ENCODE data around the gene CHST8. TPM values are rescaled to one million over a fixed set of nuclear protein-coding genes. Genes with fewer than 3 reads are reported as not detected.
"Not testable (repeated sequence)": the region's sequence is repeated elsewhere in the genome, so short reads cannot be mapped to it uniquely, and the experiment has no call there.

The CHST8 gene
- polyA plus RNA-seq, 2 of the 4 experiments (the other 2 are of a cell fraction): not detected

- H3K9me3 ChIP-seq: no peaks in the 10 kb centered on the region
- H3K4me3 ChIP-seq: no peak overlapping the region
- H3K4me1 ChIP-seq: no peaks in the 10 kb centered on the region
- POLR2A ChIA-PET: no interaction called here
- TF ChIP-seq CEBPB (IDR thresholded peaks at IDR 0.05) (no peak), ZSCAN20 (CRISPR knock-in tag; IDR thresholded peaks at IDR 0.05) (no peak), RCOR1 (IDR thresholded peaks at IDR 0.05; ENCODE audit: low read depth, low read length) (no peak), TP53 (CRISPR knock-in tag; IDR thresholded peaks at IDR 0.05) (no peak), ZNF302 (CRISPR knock-in tag; IDR thresholded peaks at IDR 0.05) (no peak), MAZ (IDR thresholded peaks at IDR 0.05; ENCODE audit: borderline replicate concordance, low read depth, low read length) (no peak), HOXB5 (CRISPR knock-in tag; IDR thresholded peaks at IDR 0.05) (no peak), HOXA7 (CRISPR knock-in tag; IDR thresholded peaks at IDR 0.05) (no peak)
- TF ChIP-seq, protein P1, sequence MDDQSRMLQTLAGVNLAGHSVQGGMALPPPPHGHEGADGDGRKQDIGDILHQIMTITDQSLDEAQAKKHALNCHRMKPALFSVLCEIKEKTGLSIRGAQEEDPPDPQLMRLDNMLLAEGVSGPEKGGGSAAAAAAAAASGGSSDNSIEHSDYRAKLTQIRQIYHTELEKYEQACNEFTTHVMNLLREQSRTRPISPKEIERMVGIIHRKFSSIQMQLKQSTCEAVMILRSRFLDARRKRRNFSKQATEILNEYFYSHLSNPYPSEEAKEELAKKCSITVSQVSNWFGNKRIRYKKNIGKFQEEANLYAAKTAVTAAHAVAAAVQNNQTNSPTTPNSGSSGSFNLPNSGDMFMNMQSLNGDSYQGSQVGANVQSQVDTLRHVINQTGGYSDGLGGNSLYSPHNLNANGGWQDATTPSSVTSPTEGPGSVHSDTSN (IDR thresholded peaks at IDR 0.05): no peak
- TF ChIP-seq, protein P2, sequence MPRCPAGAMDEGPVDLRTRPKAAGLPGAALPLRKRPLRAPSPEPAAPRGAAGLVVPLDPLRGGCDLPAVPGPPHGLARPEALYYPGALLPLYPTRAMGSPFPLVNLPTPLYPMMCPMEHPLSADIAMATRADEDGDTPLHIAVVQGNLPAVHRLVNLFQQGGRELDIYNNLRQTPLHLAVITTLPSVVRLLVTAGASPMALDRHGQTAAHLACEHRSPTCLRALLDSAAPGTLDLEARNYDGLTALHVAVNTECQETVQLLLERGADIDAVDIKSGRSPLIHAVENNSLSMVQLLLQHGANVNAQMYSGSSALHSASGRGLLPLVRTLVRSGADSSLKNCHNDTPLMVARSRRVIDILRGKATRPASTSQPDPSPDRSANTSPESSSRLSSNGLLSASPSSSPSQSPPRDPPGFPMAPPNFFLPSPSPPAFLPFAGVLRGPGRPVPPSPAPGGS (IDR thresholded peaks at IDR 0.05): no peak
- TF ChIP-seq, protein P3, sequence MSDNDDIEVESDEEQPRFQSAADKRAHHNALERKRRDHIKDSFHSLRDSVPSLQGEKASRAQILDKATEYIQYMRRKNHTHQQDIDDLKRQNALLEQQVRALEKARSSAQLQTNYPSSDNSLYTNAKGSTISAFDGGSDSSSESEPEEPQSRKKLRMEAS (IDR thresholded peaks at IDR 0.05): no peak
- FAIRE-seq: no peak
- no peak; a peak in 1 of 6 replicates for ATAC-seq
- no peak for DNase-seq (ENCODE audit: low read depth in 1 of 2, low spot score in 1 of 2)
- H3K4me2 ChIP-seq: no peak overlapping the region
- CTCF ChIA-PET: interaction anchor here (0.6 to 1.1 kb wide), 3 partner anchors 12 to 483 kb away, joined by 3 read pairs; no protein-coding TSS in a partner anchor
- no peak overlapping the region for H3K27ac ChIP-seq
- 42% methylated on average over 11 of the region's 11 CpGs for WGBS (ENCODE audit: missing lambda C conversion rate)
Observed at GRCh38 chr19:33662391-33663092, 40.8 kb downstream of the CHST8 start.

DNA sequence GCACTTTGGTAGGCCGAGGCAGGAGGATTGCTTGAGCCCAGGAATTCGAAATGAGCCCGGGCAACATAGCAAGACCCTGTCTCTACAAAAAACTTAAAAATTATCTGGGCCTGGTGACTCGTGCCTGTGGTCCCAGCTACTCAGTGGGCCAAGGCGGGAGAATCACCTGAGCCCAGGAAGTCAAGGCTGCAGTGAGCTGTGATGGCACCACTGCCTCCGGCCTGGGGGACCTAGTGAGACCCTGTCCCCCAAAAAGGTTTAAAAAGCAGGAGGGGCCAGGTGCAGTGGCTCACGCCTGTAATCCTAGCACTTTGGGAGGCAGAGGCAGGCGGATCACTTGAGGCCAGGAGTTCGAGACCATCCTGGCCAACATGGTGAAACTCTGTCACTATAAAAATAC is 41.6 kb downstream of the CHST8 start:
- ATAC-seq; H3K4me2 ChIP-seq; FAIRE-seq; POLR2A ChIA-PET; H3K4me3 ChIP-seq; DNase-seq (ENCODE audit: low read depth in 1 of 2, low spot score in 1 of 2); H3K27ac ChIP-seq; H3K4me1 ChIP-seq; H3K9me3 ChIP-seq: not testable (repeated sequence)
- 16% methylated on average over 9 of the region's 9 CpGs for WGBS (ENCODE audit: missing lambda C conversion rate)
- CTCF ChIA-PET: interaction anchor here (1.1 kb wide), 1 partner anchor 482 kb away, joined by 3 read pairs; no protein-coding TSS in a partner anchor

- Histone ChIP-seq H3K4me1 (no peaks in the 10 kb centered on the region), H3K4me3 (no peak overlapping the region), H3K9me3 (no peaks in the 10 kb centered on the region), H3K4me2 (no peak overlapping the region), H3K27ac (no peak overlapping the region)
- no peak for TF ChIP-seq ZNF302 (CRISPR knock-in tag; IDR thresholded peaks at IDR 0.05)
- TF ChIP-seq POLR2AphosphoS2 (conservative IDR thresholded peaks at IDR 0.05; ENCODE audit: low read length): no peak
- TF ChIP-seq TFCP2L1 (CRISPR knock-in tag; IDR thresholded peaks at IDR 0.05): no peak
- TF ChIP-seq HOXB5 (CRISPR knock-in tag; IDR thresholded peaks at IDR 0.05): no peak
- no peak for TF ChIP-seq ESRRA (IDR thresholded peaks at IDR 0.05; ENCODE audit: borderline replicate concordance, low read length)
- no peak for TF ChIP-seq BHLHE40 (IDR thresholded peaks at IDR 0.05; ENCODE audit: low read depth, low read length)
- WGBS (ENCODE audit: missing lambda C conversion rate): 32% methylated on average over 5 of the region's 5 CpGs
- ATAC-seq: no peak
- no peak for DNase-seq (ENCODE audit: low read depth in 1 of 2, low spot score in 1 of 2)
- ChIA-PET CTCF (no interaction called here), POLR2A (no interaction called here)
- peak; percentile 91 for FAIRE-seq
Observed at GRCh38 chr19:33664744-33665143, 43.0 kb downstream of the CHST8 start.

- Histone ChIP-seq H3K9me3 (no peaks in the 10 kb centered on the region), H3K4me3 (no peak overlapping the region), H3K27ac (no peak overlapping the region), H3K4me1 (no peaks in the 10 kb centered on the region), H3K4me2 (no peak overlapping the region)
- CTCF ChIA-PET: interaction anchor here (1.2 kb wide), 2 partner anchors 9 to 20 kb away, joined by 3 read pairs; no protein-coding TSS in a partner anchor
- TF ChIP-seq ZC3H11A (IDR thresholded peaks at IDR 0.05) (no peak), USF2 (IDR thresholded peaks at IDR 0.05) (no peak)
- TF ChIP-seq, protein P4, sequence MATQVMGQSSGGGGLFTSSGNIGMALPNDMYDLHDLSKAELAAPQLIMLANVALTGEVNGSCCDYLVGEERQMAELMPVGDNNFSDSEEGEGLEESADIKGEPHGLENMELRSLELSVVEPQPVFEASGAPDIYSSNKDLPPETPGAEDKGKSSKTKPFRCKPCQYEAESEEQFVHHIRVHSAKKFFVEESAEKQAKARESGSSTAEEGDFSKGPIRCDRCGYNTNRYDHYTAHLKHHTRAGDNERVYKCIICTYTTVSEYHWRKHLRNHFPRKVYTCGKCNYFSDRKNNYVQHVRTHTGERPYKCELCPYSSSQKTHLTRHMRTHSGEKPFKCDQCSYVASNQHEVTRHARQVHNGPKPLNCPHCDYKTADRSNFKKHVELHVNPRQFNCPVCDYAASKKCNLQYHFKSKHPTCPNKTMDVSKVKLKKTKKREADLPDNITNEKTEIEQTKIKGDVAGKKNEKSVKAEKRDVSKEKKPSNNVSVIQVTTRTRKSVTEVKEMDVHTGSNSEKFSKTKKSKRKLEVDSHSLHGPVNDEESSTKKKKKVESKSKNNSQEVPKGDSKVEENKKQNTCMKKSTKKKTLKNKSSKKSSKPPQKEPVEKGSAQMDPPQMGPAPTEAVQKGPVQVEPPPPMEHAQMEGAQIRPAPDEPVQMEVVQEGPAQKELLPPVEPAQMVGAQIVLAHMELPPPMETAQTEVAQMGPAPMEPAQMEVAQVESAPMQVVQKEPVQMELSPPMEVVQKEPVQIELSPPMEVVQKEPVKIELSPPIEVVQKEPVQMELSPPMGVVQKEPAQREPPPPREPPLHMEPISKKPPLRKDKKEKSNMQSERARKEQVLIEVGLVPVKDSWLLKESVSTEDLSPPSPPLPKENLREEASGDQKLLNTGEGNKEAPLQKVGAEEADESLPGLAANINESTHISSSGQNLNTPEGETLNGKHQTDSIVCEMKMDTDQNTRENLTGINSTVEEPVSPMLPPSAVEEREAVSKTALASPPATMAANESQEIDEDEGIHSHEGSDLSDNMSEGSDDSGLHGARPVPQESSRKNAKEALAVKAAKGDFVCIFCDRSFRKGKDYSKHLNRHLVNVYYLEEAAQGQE (IDR thresholded peaks at IDR 0.05): no peak
- POLR2A ChIA-PET: no interaction called here
- WGBS (ENCODE audit: missing lambda C conversion rate): 31% methylated on average over 22 of the region's 22 CpGs
- DNase-seq (ENCODE audit: low read depth in 1 of 2, low spot score in 1 of 2) (no peak), FAIRE-seq (no peak), ATAC-seq (no peak)
Observed at GRCh38 chr19:33665776-33666595, 44.2 kb downstream of the CHST8 start.
